Vagina (tissue), 2 donors: ENCODE measurements around the gene SBF2. TPM values are rescaled to one million over a fixed set of nuclear protein-coding genes. Genes with fewer than 3 reads are reported as not detected.
A peak's percentile ranks its signal among the peaks of the same experiment; 100 is the strongest.

Experiments used
- DNase-seq, 2 donors: peaks; one replicate each; pipeline ENCODE4 v3.0.0-alpha.2; 2017; ENCODE audit errors: extremely low spot score in 2 of 2
- H3K27ac ChIP-seq: fragments of 200-600 bp; sonication (generic); one replicate; pipeline ENCODE4 v1.5.1; 2019
- H3K27me3 ChIP-seq: fragments of 200-600 bp; sonication (generic); one replicate; pipeline ENCODE4 v1.5.1; 2019
- H3K36me3 ChIP-seq, 2 donors: fragments of 200-600 bp; sonication (generic); one replicate each; pipeline ENCODE4 v1.5.1; 2017 to 2019
- H3K4me1 ChIP-seq: fragments of 200-600 bp; sonication (generic); one replicate; pipeline ENCODE4 v1.5.1; 2019
- H3K4me3 ChIP-seq, 2 donors: fragments of 200-600 bp; sonication (generic); 1 replicate in 1 of 2; 2 replicates in 1 of 2; pipeline ENCODE4 v1.5.1; 2016 to 2019
- H3K9me3 ChIP-seq: fragments of 200-600 bp; sonication (generic); one replicate; pipeline ENCODE4 v1.5.1; 2019
- POLR2A ChIP-seq, 2 donors: fragments of 450-650 bp; IDR thresholded peaks; one replicate each; pipeline ENCODE4 v1.6.1; 2017; ENCODE audit warnings: antibody characterized with exemption in 2 of 2, mild to moderate bottlenecking in 2 of 2, moderate library complexity in 2 of 2
- POLR2AphosphoS5 ChIP-seq, 2 donors: sonication (generic); formaldehyde crosslinking; IDR thresholded peaks; one replicate each; pipeline ENCODE4 v1.9.0; 2017; ENCODE audit warnings: antibody characterized with exemption in 2 of 2, mild to moderate bottlenecking in 2 of 2, low read depth in 1 of 2; ENCODE audit not compliant: insufficient read depth in 1 of 2
- intact Hi-C: fragments of 100-400 bp; cut with DNase I; formaldehyde crosslinking; loops from one replicate; pipeline ENCODE4 v1.15.1; 2023
- total RNA-seq: library from RNA; depleted of rRNA; stranded (reverse); fragments of >200 nt; gene quantifications from one replicate; pipeline ENCODE4 v1.2.3, GENCODE V29; 2016
- TF ChIP-seq, protein P1 (sequence below), 3 experiments: fragments of 450-650 bp in 2 of 3; fragments of 200-600 bp in 1 of 3; sonication (generic) in 1 of 3; IDR thresholded peaks; one replicate each; pipeline ENCODE4 v1.5.1; 2017 to 2019; ENCODE audit warnings: antibody characterized with exemption in 3 of 3, mild to moderate bottlenecking in 2 of 3, moderate library complexity in 2 of 3

Gene SBF2
- total RNA-seq, 1 donor from 2014 or later, result 69.5 TPM

DNA sequence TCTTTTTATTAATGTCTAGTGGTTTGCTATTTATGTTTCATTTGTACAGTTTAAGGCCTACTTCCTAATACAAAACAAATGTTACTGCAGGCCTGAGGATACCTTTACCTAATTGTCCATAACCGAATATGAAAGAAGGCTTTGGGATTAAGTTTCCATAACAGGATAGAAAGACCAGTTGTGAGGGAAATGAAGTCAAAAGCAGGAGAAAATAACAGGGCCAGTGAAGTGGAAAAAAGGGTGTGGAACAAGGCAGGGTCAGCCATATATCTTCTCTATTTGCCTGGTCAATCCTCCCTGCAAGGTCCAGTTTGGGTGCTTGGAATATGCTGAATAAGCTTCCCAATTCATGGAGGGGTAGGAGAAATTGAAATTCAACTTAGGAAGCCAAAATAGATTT lies 418.6 kb downstream of the SBF2 start:
- Histone ChIP-seq H3K4me3 (no peak overlapping the region), H3K4me1 (peaks cover 10% of the 10 kb centered on the region), H3K27me3 (no peaks in the 10 kb centered on the region), H3K36me3 (no peaks in the 10 kb centered on the region), H3K27ac (no peak overlapping the region), H3K9me3 (no peaks in the 10 kb centered on the region)
- TF ChIP-seq POLR2AphosphoS5 (IDR thresholded peaks at IDR 0.05; ENCODE audit: insufficient read depth in 1 of 2, low read depth in 1 of 2) (no peak), POLR2A (IDR thresholded peaks at IDR 0.05) (no peak)
- TF ChIP-seq, protein P1, sequence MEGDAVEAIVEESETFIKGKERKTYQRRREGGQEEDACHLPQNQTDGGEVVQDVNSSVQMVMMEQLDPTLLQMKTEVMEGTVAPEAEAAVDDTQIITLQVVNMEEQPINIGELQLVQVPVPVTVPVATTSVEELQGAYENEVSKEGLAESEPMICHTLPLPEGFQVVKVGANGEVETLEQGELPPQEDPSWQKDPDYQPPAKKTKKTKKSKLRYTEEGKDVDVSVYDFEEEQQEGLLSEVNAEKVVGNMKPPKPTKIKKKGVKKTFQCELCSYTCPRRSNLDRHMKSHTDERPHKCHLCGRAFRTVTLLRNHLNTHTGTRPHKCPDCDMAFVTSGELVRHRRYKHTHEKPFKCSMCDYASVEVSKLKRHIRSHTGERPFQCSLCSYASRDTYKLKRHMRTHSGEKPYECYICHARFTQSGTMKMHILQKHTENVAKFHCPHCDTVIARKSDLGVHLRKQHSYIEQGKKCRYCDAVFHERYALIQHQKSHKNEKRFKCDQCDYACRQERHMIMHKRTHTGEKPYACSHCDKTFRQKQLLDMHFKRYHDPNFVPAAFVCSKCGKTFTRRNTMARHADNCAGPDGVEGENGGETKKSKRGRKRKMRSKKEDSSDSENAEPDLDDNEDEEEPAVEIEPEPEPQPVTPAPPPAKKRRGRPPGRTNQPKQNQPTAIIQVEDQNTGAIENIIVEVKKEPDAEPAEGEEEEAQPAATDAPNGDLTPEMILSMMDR (IDR thresholded peaks at IDR 0.05), result no peak
- no peak for DNase-seq
- intact Hi-C loops, result no loop called here

DNA sequence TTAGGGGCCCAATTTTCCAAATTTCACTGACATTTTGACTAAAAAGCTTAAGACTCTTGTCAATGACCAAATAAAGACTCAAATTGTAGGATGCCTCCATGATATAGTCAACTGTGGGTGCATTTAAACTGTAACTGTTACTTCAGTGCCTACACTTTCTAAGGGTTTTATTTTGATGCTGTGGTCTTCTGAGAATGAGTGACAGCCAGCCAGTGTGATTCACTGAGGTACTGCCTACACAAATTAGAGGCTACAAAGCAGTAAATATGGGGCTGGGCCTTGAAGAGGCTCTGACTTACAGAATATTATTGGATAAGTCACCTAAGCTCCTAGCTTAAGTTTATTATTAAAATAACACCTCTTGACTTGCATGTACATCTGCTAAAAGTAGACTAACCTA lies 419.6 kb downstream of the SBF2 start:
- DNase-seq, result no peak
- Histone ChIP-seq H3K9me3 (no peaks in the 10 kb centered on the region), H3K4me3 (no peak overlapping the region), H3K4me1 (peaks cover 10% of the 10 kb centered on the region), H3K36me3 (no peaks in the 10 kb centered on the region), H3K27me3 (no peaks in the 10 kb centered on the region), H3K27ac (no peak overlapping the region)
- intact Hi-C loops, result no loop called here
- TF ChIP-seq, protein P1 (IDR thresholded peaks at IDR 0.05), result no peak
- no peak for TF ChIP-seq POLR2AphosphoS5 (IDR thresholded peaks at IDR 0.05; ENCODE audit: insufficient read depth in 1 of 2, low read depth in 1 of 2)
- TF ChIP-seq POLR2A (IDR thresholded peaks at IDR 0.05), result no peak

DNA sequence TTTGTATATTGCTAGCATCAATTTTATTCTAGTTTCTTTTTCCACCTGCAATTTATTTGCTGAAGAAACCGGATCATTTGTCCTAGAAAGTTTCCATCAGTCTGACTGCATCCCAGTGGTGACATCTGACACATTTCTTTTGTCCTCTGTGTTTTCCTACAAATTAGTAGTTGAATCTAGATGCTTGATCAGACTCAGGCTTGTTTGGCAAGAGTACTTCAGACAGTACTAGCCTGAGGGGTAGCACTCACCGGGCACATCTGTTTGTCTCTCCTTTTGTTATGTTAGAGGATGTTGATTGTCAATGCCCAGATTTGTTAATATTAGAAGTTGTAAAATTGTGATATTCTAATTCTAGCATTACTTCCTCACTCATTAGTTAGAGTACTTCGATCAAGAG lies 425.4 kb downstream of the SBF2 start:
- Histone ChIP-seq H3K27ac (no peak overlapping the region), H3K36me3 (no peaks in the 10 kb centered on the region), H3K4me1 (peaks cover 6% of the 10 kb centered on the region), H3K4me3 (no peak overlapping the region), H3K27me3 (no peaks in the 10 kb centered on the region), H3K9me3 (no peaks in the 10 kb centered on the region)
- TF ChIP-seq, protein P1 (IDR thresholded peaks at IDR 0.05), result no peak
- TF ChIP-seq POLR2A (IDR thresholded peaks at IDR 0.05) (no peak), POLR2AphosphoS5 (IDR thresholded peaks at IDR 0.05; ENCODE audit: insufficient read depth in 1 of 2, low read depth in 1 of 2) (no peak)
- DNase-seq, result no peak
- intact Hi-C loops, result loop anchor here (10.0 kb wide), 1 partner anchor 436 kb away; the partner anchor contains the start of gene ADM

DNA sequence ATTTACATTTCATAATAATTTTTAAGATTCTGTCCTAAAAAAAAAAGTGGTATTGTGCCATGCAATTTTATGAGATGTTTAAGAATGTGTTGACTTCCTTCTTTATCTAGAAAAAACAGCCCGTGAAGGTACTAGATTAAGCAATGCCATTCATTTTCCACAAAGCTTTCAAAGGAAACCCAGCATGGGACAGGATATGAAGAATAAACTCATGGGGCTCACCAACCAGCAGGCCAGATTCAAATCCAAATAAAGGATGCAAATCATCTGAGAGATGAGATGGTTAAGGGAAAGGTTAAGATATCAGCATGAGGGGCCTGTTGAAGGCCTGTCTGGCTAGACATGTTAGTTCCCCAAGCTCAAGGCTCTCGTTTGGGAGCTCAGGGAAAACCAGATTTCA lies 431.0 kb downstream of the SBF2 start:
- TF ChIP-seq POLR2AphosphoS5 (IDR thresholded peaks at IDR 0.05; ENCODE audit: insufficient read depth in 1 of 2, low read depth in 1 of 2), result no peak
- TF ChIP-seq, protein P1 (IDR thresholded peaks at IDR 0.05), result no peak
- TF ChIP-seq POLR2A (IDR thresholded peaks at IDR 0.05), result no peak
- no peak for DNase-seq
- intact Hi-C loops, result loop anchor here (10.0 kb wide), 1 partner anchor 442 kb away; the partner anchor contains the start of gene ADM
- H3K9me3 ChIP-seq, result no peaks in the 10 kb centered on the region
- H3K27ac ChIP-seq, result no peak overlapping the region
- H3K4me1 ChIP-seq, result peaks cover 15% of the 10 kb centered on the region
- H3K4me3 ChIP-seq, result no peak overlapping the region
- no peaks in the 10 kb centered on the region for H3K36me3 ChIP-seq
- no peaks in the 10 kb centered on the region for H3K27me3 ChIP-seq

DNA sequence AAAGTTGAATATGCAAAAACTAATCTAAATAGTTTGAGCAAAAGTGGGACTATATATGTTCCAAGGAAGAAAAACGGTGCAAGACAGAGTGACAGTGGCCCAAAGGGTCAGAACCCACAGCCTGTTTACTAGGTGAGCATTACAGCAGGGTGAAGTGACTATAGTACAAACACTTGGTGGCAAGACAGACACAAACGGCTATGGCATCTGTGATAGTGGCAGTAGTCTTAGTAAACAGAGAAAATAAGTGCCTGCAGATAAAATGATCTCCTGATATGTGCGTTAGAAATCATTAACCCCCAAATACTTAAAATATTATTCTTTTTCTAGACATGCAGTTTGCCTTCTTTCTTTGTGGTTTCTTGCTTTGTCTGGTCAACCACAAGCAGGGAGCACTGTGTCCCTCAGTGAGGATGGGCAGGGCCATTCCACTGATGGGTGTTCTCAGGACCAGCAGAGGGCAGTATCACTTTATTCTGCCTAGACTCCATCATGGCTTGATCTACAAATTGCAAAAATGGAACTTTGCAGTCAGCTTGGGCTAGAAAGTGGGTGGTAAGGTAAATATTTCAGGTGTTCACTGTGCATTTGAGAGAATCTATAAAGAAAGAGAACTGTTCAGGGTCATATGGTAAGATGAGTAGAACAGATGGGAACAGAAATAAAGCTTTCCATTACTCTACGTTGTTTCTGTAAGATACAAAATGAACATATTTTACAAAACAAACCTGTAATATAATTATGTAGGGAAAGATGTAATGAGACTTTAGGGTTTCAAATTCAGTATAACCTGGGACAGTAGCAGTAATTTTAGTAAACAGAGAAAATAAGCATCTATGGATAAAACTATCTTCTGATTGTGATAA lies 431.9 kb downstream of the SBF2 start:
- Histone ChIP-seq H3K27ac (no peak overlapping the region), H3K36me3 (no peaks in the 10 kb centered on the region), H3K9me3 (no peaks in the 10 kb centered on the region), H3K4me3 (no peak overlapping the region), H3K4me1 (peaks cover 15% of the 10 kb centered on the region), H3K27me3 (no peaks in the 10 kb centered on the region)
- no peak for DNase-seq
- intact Hi-C loops, result loop anchor here (10.0 kb wide), 1 partner anchor 443 kb away; the partner anchor contains the start of gene ADM
- no peak for TF ChIP-seq POLR2AphosphoS5 (IDR thresholded peaks at IDR 0.05; ENCODE audit: insufficient read depth in 1 of 2, low read depth in 1 of 2)
- TF ChIP-seq, protein P1 (IDR thresholded peaks at IDR 0.05), result peak in 2 of 3 experiments; percentile 44 to 49
